SKM-1 (cell line): ENCODE results near the gene MYOG.

ENCODE experiments used
- DNase-seq: peaks from one replicate; lab custom pipeline; 2025; ENCODE audit not compliant: unreplicated experiment; lab: John Stamatoyannopoulos, UW

Gene MYOG

GRCh38 chr1:203117611-203118575, 32.1 kb upstream of the MYOG start:
- peak; percentile 45 for DNase-seq

- DNase-seq: no peak
Observed at GRCh38 chr1:203116091-203116820, 30.4 kb upstream of the MYOG start.

DNA sequence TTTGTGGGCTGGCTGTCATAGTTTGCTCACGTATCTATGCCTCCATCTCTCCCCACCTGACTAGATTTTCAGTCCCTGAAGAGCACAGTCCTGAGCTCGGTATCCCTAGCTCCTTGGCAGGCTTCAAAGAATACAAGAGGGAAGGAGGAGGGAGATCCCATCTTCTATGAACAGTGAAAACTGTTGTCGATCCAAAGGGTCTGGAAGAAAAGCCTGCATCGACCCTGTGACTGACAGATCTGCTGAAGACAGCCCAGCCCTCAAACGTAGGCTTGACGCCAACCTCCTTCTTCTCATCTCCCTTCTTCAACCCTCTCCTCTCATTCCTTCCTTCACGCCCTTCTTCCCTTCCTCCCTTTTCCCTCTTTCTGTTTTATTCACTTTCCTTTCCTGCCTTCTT, 28.4 kb upstream of the MYOG start:
- no peak for DNase-seq

DNA sequence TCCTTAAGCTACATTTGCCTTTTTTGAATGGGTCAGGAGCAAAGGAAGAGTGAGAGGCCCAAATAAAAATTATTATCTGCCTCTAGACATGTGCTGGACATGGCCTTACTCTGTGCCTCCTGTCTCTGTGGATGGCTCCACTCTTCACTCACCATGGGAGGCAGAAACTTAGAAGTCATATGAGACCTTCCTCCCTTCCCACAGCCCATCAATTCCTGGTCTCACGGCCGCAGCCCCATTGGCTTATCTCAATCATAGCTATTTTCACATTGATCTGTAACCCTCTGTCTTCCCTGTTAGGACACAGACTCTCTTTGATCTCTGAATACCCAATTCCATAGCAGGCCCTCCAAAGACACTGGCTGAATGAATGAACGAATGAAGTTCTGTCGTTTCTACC, 27.5 kb upstream of the MYOG start:
- DNase-seq: no peak

- DNase-seq: no peak
Observed at GRCh38 chr1:203112475-203112874, 26.7 kb upstream of the MYOG start.

- DNase-seq: no peak
Observed at GRCh38 chr1:203104789-203105390, 19.1 kb upstream of the MYOG start.

DNA sequence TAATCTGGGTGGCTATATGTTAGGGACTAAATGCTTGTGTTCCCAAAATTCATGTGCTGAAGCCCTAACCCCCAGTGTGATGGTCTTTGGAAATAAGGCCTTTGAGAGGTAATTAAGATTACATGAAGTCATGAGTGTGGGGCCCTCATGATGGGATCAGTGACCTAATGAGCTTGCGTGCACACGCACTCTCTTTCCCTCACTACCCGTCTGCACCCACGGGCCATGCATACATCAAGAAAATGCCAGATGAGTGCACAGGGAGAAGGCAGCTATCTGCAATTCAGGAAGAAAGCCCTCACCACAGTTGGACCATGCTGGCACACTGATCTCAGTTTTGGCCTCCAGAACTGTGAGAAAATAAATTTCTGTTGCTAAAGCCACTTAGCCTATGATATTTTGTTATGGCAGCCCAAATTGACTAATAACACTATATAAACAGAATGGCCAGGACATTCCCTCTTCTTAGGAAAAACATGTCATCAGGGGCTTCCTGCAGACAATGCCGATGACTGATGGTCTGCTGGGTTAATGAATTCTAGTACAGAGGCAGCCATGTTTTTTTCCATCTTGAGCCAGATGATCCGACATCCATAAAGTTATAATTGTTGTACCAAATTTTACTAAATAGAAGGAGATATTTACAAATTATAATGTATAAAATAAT, 18.1 kb upstream of the MYOG start:
- no peak for DNase-seq

DNA sequence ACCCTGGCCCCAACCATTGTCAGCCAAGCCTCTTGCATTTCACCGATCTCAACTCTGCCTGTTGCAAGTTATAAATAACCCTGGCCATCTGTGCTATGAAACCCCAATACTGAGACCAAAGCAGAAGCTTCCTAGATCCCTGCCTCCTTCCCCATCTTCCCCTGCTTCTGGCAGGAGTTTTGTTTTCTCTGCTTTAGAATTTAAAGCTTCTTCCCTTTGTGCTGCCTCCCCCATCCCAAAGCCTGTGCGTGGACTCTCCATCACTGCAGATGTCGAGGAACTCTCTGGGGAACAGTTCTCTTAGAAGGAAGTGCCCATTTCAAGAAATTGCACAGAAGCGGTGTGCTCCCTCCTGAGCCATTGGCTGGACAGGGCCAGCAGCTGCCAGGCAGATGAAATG, 17.4 kb upstream of the MYOG start:
- no peak for DNase-seq

GRCh38 chr1:203101813-203102634, 16.2 kb upstream of the MYOG start:
- DNase-seq: peak; percentile 29

- DNase-seq: no peak
Observed at GRCh38 chr1:203100516-203100869, 14.7 kb upstream of the MYOG start.

- DNase-seq: no peak
Observed at GRCh38 chr1:203099805-203100515, 14.1 kb upstream of the MYOG start.

GRCh38 chr1:203098914-203099520, 13.2 kb upstream of the MYOG start:
- DNase-seq: no peak

GRCh38 chr1:203098445-203098844, 12.6 kb upstream of the MYOG start:
- no peak for DNase-seq

- DNase-seq: no peak
Observed at GRCh38 chr1:203097001-203097400, 11.2 kb upstream of the MYOG start.

DNA sequence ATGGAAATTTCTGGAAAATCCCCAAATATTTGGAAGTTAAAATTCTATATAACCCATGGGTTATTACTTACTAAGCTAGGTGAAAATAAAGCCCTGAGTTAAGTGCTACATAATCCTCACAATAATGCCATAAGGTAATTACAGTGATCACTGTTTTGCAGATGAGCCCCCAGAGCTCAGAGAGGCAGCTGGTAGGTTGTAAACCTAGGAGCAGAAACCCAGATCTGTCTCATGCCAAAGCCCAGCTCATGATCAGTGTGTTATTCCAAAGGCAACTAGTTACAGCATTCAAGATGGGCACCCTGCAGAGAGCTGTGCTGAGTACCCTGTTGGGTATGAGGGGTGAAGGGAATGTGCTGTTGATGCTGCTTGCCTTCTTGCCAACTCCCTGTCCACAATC, 10.8 kb upstream of the MYOG start:
- no peak for DNase-seq

DNA sequence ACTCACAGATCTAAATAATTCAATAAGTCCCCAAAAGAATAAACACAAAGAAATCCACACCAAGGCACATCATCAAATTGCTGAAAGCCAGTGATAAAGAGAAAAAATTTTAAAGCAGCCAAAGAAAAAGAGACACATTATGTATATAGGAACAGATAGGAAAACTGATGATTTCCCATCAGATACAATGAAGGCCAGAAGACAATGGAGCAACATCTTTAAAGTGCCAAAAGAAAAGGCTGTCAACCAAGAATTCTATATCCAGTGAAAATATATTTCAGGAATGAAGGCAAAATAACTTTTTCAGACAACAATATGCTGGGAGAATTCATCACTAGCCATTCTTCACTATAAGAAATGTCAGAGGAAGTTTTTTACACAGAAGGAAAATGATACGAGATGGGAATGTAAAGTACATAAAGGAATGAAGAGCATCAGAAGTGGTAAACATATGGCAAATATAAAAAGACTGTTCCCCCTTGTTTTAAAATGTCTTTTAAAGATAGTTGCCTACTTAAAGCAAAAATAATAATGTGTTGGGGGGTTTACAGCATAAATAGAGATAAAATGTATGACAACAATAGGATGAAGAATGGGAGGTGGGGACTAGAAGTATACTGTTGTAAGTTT, 9.4 kb upstream of the MYOG start:
- no peak for DNase-seq

DNA sequence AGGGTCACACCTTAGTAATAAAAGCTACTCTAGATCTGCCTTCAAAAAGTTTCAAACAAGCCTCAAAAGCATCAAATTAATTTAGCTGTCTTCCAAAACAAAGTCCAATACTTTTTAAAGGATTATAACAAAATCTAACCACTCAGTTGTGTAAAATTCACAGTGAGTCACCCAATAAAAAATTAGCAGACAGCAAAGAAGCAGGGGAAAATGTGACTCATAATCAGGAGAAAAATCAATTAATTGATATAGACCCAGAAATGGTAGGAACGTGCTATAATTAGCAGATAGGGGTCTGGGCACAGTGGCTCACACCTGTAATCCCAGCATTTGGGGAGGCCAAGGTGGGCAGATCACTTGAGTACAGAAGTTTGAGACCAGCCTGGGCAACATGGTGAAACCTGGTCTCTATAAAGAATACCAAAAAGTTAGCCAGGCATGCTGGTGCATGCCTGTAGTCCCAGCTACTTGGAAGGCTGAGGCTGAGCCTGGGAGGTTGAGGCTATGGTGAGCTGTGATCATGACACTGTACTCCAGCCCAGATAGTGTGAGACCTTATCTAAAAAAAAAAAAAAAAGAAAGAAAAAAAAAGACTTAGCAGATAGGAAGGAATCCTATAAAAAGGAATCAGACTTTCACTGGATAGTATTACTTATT, 8.1 kb upstream of the MYOG start:
- no peak for DNase-seq

DNA sequence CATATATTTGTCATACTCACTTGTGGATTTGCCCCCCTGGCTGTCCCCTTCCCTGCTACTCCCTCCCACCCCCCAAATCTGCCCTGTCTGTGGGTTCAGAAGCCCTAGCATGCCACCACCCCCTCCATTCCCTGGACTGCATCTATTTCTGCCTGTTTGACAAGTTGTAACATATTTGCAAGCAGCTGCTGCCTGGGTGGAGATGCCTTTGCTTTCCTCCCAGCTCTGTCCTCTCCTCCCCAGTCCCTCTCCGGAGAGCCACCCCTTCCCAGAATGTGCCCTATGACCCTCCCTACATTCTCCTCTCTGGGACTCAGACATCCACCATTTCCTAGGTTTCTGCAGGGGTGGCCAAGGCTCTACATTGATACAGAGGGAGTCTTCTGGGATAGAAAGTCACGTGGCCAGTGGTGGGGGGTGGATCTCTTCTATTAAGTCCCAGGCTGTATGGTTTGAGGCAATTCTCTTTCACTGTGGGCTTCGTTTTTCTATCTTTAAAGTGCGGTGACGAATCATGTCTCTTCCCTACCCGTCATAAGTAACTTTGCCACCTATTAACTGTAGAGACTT, 6.0 kb upstream of the MYOG start:
- DNase-seq: no peak
